Measurements from ENCODE around the gene ANAPC15. TPM values are rescaled to one million over a fixed set of nuclear protein-coding genes. Genes with fewer than 3 reads are reported as not detected.

Gene ANAPC15
- total RNA-seq = 16.5 TPM

DNA sequence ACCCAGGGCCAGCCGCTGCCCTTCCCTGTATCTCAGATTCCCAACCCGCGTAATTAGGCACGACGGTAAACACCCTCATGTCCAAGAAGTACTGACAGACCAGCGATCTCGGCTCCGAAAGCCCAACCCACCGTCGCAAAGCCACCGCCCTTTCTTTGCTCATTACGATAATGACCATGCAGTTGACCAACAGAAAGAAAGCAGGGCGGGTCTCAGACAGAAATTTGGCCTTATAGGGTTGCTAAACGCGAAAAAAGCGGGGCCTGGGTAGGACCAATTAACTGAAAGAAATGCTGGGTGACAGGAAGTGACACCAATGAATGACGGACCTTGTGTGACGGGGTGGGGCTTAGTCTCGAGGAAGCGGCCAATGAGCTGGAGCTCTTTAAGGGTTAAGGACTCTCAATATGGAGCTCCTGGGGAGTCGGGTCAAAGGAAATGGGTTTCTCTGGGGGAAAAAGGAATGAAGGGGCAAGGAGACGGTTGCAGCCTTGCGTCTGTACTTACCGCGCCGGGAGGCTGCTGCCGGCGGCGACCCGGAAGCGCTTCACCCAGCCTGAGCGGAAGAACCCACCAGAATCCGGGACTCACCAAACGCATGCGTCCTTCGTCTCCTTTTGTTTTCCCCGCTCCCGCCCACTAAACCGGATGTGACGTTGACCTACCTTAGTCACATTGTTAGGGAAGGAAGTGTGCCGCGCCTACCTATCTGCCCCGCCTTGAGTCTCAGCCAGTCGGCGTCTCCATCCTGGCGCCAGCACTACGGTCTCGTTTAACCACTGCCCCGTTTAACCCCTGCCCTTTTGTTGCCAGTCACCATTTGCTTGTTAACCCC, at the start of gene ANAPC15:
TSS of gene ANAPC15 (minus strand) at position 553 of the 835 bp plus-strand sequence. CDS start 1,419 bp downstream, outside the sequence.

DNA sequence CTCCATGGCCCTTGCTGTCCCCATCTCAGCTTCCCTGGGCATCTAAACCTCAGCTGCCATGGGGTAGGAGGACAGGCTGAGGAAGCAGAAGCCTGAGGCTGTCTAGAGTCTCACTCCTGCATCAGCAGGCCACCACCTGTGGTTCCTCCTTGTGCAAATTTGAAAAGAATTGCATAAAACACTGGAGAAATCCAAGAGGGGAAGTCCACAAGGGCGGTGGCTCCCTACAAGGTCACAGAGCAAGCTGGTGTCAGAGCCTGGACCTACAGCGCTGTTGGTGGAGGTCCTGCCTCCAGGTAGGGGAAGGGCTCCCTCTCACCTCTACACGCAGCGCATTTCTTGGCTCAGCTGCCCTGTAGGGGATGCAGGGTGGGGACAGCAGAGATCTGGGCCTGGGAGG, 23.0 kb upstream of the ANAPC15 start, which contains the start of gene FOLR3:
TSS of gene FOLR3 (plus strand) at position 253 of the 400 bp plus-strand sequence. CDS start 228 bp downstream, outside the sequence.

DNA sequence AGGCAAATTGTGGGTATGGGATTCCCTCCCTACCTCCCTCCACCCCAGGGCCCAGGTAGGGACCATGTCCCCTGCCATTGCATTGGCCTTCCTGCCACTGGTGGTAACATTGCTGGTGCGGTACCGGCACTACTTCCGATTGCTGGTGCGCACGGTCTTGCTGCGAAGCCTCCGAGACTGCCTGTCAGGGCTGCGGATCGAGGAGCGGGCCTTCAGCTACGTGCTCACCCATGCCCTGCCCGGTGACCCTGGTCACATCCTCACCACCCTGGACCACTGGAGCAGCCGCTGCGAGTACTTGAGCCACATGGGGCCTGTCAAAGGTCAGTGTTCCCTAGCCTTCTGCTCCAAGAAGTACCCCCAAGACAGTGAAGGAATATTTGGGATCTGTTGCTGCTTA, 6.6 kb downstream of the ANAPC15 start, which contains the start of gene TOMT:
TSS of gene TOMT (plus strand) at position 37 of the 400 bp plus-strand sequence. CDS start at position 65, 28 bp downstream.

DNA sequence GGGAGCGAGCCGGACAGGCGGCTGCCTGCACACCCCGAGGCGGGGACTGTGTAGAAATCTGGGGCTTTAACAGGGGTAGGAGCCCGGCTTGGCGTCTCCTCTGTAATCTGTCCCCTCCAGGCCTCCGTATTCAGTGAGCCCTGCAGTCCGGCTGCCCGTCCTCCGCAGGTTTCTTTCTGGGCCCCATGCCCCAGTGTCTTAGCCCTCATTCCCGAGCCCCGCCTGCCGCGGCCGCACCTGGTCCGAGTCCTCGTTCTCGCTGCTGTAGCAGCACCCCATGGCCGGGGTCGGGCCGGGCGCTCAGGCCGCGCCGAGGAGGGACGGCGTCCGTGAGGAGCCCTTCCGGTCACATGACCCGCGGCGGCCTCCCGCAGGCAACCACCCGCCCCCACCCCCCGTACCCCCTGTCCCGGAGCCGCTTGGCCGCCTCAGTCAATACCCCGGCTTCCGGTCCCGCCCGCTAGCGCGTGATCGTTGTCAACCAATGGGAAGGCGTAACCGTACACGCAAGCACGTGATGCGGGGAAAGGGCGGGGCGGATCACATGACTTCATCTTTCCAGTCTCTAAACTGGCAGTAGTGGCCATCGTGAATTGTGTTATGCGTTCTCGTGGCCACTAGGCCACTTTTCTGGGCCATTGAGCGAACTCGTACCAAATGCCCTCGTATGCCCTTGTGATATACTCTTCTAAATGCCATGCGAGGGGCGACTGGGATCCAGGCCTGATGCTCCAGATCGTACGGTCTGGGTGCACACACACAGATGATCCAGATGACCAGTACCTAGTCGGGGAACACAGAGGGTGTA, 9.3 kb downstream of the ANAPC15 start, which contains the start of gene LAMTOR1:
TSS of gene LAMTOR1 (minus strand) at position 352 of the 808 bp plus-strand sequence. CDS start at position 279, 73 bp downstream.

DNA sequence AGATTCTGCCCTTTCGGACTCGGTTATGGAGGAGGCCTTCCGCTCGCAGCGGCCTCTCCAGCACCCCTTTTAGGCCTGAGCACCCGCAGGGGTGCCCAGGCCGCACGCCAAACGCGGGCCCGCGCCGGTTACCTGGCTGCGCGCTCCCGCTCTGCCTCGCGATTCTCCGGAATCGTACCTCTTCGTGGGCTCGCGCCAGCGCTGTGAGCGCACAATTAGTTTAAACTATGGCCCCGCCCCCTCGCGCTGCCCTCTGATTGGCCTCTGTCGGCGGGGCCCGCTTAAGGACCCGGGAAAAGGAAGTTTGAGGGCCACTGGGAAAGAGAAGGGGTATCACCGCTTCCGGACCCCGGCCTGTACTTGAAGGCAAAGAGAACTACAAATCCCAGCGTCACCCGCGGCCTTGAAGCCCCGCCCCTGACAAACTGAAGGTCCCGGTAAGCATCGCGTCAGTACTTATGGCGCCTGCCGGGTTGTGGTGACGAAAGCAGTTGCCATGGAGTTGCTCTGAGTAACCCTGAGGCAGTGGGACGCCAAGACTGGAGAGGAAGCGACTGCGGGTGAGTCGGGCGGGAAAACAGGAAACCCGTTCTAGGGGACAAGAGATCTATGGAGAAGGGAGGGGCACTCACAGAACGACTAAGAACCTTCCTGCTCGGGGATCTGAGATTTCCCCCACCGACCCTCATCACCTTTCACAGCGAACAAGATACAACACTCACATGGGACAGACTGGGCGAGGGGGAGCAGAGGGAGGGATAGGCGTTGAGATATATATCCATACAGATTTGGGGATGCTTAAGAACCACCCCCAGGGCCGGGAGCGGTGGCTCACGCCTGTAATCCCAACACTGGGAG, 31.9 kb downstream of the ANAPC15 start, which contains the start of the genes LRRC51 and NUMA1:
TSS of gene LRRC51 (plus strand) at position 525 of the 858 bp plus-strand sequence. CDS start 8,234 bp downstream, outside the sequence.
TSS of gene NUMA1 (minus strand) at position 217 of the 858 bp plus-strand sequence. CDS start 44,599 bp downstream, outside the sequence.

Other genes starting within 250 kb of the ANAPC15 start
- gene DEFB131B, start 234.2 kb downstream of the ANAPC15 start, total RNA-seq = not detected
- gene XNDC1N, start 184.1 kb downstream of the ANAPC15 start, total RNA-seq = 9.2 TPM
- gene RNF121, start 183.6 kb downstream of the ANAPC15 start, total RNA-seq = 53.9 TPM
- 8.2 TPM for gene IL18BP, start 113.8 kb downstream of the ANAPC15 start, total RNA-seq
- 292 TPM for gene NUMA1, start 32.2 kb downstream of the ANAPC15 start, total RNA-seq
- gene LRRC51, start 31.8 kb downstream of the ANAPC15 start, total RNA-seq = 11.3 TPM
- gene LAMTOR1, start 9.4 kb downstream of the ANAPC15 start, total RNA-seq = 51.8 TPM
- gene TOMT, start 6.8 kb downstream of the ANAPC15 start, total RNA-seq = not detected
- not detected for gene FOLR3, start 23.0 kb upstream of the ANAPC15 start, total RNA-seq
- 4.8 TPM for gene FOLR1, start 79.4 kb upstream of the ANAPC15 start, total RNA-seq
- 11.8 TPM for gene FOLR2, start 104.1 kb upstream of the ANAPC15 start, total RNA-seq
- 68.7 TPM for gene INPPL1, start 112.1 kb upstream of the ANAPC15 start, total RNA-seq
- gene PHOX2A, start 131.5 kb upstream of the ANAPC15 start, total RNA-seq = not detected

Measured in camera-type eye (tissue), 1 donor.